ENCODE data around the gene GYS1.

- no peak for TF ChIP-seq CTCF (IDR thresholded peaks at IDR 0.05)
- TF ChIP-seq POLR2A (IDR thresholded peaks at IDR 0.05), result no peak
These were observed 52.2 kb downstream of the GYS1 start for GRCh38 chr19:48940902-48941301.

All from lower leg skin (tissue), 3 donors.